Brain pericyte (primary cell): ENCODE measurements around the gene PLEKHG3.

ENCODE experiments used
- DNase-seq: peaks from one replicate; pipeline ENCODE4 v3.0.0-alpha.2; 2012; ENCODE audit warnings: low read depth, low spot score

Gene PLEKHG3

DNA sequence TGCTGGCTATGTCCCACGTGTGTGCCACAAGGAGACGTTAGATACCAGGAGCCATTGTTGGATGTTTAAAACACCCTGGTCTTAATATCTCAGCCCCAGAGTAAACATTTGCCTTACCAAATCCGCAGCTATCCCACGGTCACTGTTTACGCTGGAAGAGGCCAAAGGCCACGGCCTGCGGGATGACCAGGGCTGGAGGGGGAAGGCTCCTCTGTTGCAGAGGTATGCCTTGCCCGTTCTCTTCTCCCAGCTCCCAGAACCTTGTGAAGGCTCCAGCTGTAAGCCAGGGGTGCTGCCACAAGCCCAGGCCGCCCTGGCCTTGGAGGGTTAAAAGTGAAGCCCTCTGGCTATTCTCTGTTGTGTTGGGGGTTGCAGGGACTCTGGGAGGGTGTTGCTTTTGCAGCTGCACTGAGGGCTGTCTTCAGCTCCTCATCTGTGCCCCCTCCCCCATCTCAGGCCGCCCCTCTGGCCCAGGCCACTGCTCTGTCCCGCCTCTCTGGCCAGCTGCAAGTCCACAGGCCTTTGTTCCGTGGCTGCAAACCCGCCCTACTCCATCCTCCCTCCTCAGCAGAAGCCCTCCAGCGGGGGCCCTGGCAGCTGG lies 2.5 kb downstream of the PLEKHG3 start:
- DNase-seq, result no peak

DNA sequence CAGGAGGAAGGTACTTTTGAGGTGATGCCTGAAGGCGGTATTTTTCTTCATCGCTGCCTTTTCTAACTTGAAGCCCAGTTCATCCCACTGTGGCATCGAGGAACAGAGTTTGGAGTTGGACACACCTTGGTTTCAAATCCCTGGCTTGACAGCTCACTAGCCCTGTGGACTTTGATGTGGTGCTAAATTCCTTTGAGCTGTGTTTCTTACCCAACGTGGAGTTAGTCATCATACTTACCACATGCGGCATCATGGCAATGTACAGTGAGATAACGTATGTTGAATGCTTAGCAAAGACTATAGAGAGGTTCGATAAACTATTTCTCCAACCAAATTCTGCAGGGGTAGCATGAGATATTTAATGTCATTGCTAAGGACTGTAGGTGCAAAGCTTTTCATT lies 3.4 kb downstream of the PLEKHG3 start:
- no peak for DNase-seq

DNA sequence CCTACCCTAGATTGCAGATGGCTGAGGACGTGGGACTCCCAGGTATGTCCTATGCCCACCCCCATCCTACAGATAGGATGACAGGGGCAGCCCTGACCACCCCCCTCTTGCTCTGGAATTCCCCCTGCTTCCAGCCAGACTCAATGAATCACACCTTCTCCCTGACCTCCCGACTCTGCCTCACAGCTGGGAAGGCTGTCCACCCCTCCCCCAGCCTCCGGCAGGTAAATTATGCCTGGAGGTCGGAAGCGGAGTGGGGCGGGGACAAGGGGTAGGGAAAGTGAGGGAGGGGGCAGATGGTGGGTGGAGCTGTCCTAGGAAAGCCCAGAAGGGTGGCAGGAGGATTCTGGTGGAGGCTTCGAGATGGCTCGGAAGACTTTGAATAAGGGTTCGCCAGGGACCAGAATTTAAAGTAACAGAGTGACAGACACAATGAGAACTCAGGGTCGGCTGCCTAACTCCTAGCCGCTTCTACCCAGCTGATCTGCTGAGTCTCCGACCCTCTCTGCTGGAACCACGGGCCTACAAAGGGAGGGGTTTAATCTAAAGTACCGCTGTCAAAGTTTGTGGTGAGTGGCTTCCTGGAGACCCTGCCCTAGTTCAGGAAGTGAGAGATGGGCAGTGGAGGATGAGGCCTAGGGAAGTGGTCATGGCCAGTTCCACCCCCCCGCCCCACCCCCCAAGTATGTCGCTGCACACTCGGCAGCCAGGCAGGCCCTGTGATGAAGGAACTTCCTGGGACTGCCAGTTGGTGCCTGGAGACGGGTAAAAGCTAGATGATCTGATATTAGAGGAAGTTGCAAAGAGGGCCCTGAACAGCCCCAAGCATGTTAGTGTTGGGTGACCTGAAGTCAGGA lies 4.2 kb downstream of the PLEKHG3 start:
- no peak for DNase-seq

DNA sequence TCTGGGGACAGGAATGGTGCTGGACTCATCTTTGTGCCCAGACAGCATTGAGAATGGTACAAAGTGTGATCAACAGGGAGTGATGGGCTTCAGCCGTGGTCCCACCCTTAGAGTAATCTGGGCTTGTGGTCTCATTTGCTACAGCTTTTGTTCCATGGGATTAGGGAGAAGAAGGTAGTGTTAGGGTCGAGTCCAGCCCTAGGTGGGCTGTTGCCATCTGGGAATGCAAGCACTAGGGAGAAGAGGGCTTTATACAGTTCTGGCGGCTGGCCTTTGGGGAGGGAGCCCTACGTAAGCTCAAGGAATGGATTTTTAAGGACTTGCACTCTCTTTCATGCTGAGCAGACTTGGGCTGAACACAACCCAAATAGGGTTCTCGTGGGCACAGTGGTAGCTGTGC lies 4.9 kb downstream of the PLEKHG3 start:
- DNase-seq, result no peak

DNA sequence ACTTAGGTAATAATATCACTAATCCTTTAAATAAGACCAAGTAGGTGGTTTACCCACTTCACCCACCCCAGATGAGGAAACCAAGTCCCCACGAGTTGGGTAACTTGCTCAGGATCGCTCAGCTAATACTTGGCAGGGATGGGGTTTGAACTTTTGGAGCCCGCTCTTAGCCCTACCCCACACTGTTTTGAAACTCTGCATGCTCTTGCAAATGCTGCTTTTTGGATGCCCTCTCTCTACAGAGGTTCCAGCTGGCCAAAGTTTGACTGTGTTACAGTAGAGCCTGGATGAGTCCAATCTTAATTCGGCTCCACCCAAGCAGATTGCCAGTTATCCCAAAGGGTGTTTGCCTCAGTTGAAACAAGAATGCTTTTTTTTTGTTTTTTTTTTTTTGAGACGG lies 6.8 kb downstream of the PLEKHG3 start:
- DNase-seq, result no peak

DNA sequence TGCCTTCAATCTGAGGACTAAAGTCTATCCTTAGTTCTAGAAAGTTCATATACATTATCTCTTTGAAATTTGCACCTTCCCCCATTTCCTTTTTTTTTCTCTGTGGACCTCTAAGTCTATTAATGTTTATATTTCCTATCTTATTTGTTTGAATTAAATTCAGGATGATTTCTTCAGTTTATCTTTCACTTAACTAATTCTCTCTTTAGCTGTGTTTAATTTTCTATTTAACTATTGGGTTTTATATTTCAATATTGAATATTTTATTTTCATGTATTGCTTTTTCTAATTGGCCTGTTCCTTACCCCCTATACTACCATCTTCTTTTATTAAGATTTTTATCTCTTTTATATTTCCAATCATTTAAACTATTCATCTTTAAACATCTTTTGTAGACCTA lies 9.5 kb downstream of the PLEKHG3 start:
- no peak for DNase-seq

DNA sequence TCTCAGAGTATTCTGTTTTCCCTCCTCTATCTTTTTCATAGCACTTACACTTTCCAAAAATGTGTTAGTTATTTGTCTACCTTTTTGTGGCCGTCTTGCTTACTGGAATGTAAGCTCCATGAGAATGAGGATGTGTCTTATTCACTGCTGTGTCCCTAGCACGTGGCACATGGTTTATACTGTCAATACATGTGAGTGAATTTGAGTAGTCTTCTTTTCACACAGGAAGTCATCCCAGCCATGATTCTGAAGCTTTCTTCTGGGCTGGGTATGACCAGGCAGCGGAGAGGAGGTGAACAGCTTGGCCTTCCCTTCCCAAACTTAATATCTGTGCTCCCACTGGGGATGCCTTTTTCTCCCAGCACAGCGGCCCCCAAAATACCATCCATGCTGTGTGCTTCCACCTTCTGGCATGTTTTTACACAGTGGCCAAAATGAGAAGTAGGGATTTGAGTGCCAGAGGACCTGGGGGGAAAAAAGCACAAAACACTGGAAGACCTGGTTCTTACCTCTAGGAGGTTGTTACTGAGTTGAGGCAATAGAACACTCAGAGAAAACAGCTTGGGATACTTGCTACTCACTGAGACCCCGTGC lies 10.3 kb downstream of the PLEKHG3 start:
- no peak for DNase-seq

DNA sequence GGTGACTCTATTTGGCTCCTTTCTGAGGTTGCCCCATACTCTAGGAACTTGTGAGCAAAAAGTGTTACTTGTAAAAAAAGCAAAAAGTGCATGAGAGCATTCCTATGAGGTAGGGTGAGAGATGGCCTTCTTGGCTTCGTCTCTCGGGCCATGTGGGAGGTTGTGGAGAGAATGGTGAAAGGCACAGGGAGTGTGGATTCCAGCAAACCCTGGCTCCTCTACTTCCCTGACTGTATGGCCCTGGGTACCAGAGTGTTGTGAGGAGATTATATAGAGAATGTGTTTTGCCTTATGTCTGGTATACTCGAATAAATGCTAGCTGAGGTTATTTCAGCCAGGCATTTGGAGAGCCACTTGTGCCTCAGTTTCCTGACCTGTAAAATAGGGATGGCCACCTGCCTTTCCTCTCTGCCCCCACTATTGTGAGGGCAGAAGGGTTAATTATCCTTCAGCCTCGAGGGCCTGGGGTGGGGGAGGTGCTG lies 11.0 kb downstream of the PLEKHG3 start:
- DNase-seq, result no peak

DNA sequence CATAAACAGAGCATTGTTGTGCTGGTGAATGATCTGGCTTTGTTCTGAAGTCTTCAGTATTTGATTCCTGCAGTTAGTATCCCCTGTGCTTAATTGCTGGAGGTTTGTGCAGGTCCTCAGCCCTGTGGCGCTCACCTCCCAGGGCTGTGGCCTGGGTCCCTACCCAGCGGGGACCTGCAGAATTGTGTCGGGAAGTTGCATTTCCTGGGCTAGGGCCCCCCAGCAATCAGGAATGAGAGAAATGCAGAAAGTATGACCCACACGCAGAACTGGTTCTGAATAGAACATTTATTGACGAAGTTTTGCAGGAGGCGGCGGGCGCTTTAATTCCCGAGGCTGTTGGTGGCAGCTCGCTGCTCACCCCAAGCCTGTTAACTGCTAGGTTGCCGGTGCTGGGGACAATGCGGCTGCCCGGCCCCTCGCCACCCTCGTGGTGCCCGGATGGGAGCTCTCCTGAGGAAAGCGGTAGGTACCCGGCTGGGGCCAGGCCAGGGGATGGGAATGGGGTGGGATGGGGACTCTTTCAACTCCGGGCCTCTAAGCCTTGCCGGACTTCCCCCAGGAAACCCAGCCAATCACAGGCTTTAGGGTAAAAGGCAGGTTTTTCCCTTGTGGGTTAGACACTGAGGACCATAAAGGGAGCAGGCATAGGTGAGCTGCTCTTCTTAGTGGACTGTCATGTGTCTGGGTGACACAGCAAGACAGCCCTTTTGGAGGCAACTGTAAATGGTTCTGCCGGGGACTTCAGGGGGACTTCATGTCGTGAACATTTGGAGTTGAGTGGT lies 11.6 kb downstream of the PLEKHG3 start:
- no peak for DNase-seq

DNA sequence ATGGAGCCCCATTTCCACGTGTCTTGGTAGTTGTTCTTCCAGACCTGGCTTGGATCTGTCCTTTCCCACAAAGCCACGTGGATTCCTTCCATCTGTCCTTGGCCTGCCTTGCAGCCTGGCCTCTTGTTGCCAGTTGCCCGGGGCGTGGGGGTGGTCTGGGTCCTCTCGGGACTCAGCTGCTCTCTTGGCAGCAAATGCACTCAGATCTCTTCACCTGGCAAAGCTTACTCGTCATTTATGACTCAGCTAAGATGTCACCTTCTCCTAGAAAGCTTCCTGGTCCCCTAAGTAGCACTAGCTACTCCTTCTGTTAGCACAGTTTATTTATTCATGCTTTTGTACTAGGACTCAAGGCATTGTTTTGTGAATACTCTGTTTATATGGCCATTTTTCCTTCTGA lies 13.6 kb downstream of the PLEKHG3 start:
- no peak for DNase-seq

DNA sequence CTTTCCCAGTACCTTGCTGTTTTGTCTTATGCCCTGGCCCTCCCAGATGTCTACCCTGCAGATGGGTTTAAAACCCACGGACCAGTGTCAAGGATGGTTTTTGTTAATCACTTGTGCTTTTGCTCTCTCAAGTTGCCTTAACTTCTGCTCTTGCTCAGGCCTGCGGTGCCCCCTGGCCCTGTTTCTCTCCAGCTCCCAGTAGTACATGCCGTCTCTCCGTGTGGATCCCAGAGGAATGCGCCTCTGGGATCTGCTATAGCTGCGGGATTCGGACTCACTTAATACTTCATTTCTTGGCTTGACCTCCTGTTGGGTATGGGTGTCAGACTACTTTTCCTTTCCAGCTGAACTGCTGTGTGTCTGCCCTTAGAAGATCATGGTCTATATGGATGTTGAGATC lies 14.5 kb downstream of the PLEKHG3 start:
- DNase-seq, result no peak

DNA sequence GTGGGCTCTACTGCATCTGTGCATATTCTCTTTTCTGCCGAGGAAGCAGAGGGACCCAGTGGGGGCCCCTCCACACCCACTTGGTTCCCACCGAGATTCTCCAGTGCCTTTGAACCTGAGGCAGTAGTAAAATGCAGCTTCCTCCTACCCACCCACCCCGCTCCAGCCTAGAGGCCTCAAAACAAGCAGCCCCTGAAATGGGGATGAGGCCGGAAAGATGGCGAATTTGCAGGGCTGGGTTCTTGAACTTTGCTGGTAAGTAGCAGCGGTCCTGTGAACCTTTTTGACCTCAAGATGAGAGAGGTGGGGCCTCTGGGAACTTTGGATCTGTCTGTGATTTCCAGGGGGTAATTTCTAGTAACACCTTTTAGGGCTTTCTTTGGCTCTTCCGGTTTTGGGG lies 15.4 kb downstream of the PLEKHG3 start:
- DNase-seq, result no peak

DNA sequence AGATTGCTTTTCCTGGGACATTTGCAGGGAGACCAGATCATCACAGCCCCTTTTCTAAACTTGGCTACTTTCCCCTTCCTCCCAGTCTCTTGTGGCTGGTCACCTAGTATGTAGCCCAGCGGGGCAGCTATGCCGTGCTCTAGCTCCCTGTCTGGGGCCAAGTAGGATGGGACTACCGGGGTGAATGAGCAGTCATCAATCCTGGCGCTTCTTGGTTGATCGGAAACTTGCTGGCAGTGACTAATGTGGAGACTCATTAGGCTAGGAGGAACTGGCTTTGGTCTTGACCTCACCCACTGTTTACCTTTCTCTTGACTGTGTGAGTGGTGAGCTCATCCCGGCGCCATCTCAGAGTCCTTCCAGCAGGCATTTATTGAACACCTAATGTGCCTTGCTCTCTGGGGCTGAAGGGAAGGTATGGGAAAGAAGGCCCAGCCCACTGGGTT lies 15.9 kb downstream of the PLEKHG3 start:
- DNase-seq, result peak; percentile 31

DNA sequence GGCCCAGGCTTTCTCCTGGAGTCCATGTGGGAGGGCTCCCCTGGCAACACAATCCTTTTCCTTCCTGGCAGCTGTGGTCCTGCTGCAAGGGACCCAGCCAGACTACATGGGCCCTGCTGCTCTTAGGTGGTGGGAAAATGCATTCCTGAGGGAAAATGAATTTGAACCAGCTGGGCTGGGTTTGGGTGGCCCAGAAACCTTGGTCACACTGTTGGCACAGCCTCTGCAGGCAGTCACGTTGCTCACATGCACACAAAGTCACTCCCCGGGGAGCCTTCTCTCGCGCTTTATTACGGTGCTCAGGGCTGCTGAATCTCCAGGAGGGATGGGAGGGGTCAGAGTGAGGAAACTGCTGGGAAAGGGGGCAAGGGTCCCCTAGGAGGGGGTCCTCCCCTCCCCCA lies 17.2 kb downstream of the PLEKHG3 start:
- DNase-seq, result peak; percentile 64

DNA sequence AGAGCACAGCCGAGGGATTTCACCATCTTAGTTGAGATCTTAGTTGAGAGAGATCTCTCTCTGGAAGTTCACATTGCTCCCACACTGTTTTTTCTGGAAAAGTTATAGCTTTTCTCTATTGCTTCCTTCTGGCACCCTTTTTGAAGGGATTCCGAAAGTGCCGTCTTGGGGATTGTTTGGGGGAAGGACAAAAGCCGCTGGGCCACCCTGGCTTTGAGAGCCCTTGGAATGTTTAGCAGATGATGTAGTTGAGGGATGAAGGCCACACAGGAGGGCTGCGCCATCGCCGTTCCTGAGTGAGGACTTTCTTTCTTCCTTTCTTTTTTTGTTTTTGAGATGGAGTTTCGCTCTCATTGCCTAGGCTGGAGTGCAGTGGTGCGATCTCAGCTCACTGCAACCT lies 17.7 kb downstream of the PLEKHG3 start:
- DNase-seq, result no peak

DNA sequence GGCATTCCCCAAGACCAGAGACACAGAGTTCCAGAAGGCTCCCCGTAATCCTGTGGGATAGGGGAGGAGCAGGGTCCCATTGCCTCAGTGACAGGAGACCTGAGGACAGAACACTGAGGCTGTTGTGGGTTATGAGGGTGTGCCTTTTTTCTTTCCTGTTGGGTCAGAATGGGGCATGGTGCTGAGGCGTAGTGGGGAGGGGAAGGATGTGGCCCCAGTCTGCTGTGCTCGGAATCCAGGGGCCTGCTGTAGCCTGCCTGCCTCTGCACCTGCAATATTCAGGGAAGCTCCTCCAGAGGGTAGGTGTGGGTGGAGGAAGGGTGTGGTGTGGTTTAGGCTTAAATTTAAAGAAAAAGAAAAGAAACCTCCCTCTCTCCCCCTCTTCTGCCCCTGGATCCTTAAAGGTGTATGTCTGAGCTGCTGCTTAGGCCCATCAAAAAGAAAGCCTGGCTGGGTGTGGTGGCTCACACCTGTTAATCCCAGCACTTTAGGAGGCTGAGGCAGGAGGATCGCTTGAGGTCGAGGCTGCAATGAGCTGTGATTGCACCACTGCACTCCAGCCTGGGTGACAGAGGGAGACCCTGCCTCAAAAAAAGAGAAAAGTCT lies 18.7 kb downstream of the PLEKHG3 start:
- no peak for DNase-seq

DNA sequence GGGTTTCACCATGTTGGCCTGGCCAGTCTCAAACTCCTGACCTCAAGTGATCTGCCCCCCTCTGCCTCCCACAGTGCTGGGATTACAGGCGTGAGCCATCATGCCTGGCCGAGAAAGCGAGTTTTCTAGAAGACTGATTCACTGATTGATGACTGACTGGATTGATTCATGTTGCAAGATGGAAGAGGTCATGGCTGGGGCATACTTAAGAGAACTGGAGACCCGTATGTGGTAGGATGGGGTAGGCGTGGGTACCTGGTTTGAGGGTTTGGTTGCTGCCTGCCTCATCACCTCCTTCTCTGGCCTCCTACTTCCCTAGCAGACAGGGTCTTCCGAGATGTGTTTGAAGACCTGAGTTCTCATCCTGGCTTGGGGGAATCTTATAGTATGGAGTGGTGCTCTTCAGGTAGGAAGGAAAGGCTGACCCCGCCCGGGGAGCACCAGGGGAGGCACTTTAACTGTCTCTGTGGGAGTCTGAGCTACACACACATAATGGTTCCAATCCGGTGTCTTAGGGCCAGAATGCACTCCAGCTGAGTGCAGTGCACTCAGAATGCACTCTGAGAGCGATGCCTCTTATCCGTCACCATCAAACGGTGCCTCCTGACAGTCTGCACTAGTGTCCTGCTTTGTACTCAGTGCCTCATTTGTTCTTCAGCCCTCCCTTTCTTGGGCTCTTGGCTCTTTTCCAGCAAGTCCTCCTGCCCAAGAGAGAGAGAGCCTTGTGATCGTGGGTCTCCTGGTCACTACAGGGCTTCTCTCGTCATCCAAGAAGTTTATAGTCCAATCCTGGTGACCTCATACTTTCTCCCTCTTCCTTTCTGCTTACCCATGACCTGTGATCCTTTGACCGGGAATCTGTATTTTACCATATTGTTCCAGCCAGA lies 19.7 kb downstream of the PLEKHG3 start:
- DNase-seq, result no peak

DNA sequence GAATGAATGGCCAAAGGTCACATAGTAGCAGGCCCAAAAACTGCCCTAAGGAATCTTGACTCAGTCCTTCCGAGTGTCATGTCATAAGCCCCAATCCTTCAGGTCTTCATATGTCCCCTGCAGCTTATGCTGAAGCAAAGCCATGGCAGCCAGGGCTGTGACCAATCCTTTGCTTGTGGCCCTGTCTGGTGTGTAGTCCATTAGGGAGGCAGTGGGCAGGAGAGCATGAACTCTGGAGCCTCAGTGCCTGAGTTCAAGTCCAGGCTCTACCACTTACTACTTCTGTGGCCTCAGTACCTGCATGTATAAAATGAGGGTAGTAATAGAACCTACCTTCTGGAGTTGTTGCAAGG lies 20.3 kb downstream of the PLEKHG3 start:
- no peak for DNase-seq

DNA sequence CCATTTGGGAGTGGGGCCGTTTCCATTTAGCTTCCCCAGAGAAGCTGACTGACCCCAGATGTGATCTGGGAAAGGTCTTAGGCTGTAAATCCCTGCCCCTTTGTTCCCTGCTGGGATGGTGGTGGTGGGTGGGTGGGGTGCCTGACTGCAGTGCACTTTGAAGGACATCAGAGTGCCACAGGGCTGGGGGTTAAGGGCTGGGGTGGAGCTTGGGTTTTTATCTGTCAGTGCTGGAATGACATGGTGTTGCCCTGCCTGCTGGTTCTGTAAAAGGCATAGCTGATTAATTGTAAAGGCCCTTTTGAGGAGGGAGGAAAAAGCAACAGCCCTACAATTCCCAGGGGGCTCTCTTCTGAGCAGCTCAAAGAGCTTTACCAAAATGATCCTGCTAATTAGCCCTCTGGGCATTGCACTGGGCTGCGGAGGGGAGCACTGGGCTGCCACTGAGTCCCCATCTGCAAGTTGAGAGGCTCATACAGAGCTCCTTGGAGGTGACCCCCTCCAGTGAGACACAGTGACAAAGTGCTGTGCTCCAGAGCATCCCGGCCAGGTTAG lies 21.1 kb downstream of the PLEKHG3 start:
- no peak for DNase-seq

DNA sequence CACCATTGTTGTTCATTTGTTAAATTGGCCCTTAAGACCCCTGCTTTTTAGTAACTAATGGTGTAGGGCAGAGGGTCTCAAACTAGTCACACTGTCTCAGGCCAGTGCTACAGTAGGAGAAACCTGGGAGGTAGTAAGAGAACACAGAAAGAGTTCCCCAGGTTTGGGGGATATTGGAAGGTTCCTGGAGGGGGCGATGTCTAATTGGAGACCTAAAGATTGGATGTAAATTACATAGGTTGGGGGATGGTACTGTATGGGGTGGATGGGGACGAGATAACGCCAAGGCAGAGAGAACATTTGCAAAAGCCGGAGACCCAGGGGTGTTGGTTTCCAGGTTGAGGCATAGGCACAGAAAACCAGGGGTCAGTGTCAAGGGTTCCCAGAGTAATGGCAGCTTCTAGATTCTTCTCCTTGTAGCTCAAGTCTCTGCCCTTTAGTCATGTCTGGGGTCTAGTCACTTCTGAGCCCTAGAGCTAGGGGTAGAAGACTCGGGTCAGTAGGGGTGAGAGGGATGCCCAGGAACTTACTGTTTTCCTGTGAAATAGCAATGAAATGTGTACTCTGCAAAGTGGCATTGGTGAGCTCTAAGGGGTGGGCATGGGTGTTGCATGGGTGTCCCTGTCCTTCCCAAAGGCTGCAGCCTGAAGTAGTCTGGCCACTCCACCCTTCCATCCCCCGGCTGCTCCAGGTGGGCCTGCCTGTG lies 21.8 kb downstream of the PLEKHG3 start:
- DNase-seq, result no peak
